DMS 273 treated with DMSO at 0.1 percent for 48 hours (cell line): ENCODE data around the gene OR5M11.
"Not testable (repeated sequence)": the region's sequence is repeated elsewhere in the genome, so short reads cannot be mapped to it uniquely, and the experiment has no call there.

ENCODE experiments used
- DNase-seq: peaks from one replicate; lab custom pipeline; 2025; lab: John Stamatoyannopoulos, UW

The OR5M11 gene

DNA sequence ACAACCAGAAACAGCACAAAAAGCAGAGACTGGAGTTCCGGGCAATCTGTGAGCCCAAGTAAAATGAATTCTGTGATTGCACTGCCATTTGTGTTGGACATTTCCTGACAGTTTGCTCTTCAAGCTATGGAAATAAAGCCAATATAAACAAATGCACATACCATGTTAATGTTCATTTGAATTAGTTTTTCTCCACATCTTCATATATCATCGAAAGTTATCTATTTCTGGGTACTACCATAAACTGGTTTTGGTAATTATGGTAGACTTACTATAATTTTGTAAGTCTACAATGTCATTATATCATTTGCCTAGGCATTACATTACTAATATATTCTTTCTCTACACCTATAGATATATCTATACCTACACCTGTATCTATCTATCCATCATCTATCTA, at the start of gene OR5M11:
Gene OR5M11, minus strand, starts transcription at position 101 of the 400 bp plus-strand sequence. Its CDS starts 0 bp downstream, at position 101.
- DNase-seq, result no peak

DNA sequence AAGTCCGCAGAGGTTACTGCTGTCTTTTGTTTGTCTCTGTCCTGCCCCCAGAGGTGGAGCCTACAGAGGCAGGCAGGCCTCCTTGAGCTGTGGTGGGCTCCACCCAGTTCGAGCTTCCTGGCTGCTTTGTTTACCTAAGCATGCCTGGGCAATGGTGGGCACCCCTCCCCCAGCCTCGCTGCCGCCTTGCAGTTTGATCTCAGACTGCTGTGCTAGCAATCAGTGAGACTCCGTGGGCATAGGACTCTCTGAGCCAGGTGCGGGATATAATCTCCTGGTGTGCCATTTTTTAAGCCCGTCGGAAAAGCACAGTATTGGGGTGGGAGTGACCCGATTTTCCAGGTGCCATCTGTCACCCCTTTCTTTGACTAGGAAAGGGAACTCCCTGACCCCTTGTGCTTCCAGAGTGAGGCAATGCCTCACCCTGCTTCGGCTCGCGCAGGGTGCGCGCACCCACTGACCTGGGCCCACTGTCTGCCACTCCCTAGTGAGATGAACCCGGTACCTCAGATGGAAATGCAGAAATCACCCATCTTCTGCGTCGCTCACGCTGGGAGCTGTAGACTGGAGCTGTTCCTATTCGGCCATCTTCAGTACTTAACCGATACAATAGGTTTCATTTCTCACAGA, 49.1 kb upstream of the OR5M11 start:
- not testable (repeated sequence) for DNase-seq

DNA sequence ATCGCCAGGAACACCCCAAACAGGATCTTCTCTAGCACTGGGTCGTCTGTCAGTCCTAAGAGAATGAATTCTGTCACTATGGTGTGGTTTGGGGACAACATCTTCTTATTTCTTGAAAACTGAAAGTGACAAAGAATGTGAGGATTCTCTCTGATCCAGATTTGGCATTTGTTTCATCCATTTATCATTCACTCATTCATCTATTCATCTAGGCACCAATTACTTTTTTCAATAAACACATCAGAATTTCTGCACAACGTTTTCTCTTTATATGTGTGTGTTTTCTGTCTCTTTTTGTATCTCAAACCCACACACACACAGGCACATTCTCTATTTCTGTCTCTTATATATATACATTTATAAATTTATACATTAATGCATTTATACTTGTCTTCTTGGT, 34.6 kb upstream of the OR5M11 start, which contains the start of gene OR5M10:
Gene OR5M10, minus strand, starts transcription at position 101 of the 400 bp plus-strand sequence. Its CDS starts 0 bp downstream, at position 101.
- DNase-seq, result no peak

DNA sequence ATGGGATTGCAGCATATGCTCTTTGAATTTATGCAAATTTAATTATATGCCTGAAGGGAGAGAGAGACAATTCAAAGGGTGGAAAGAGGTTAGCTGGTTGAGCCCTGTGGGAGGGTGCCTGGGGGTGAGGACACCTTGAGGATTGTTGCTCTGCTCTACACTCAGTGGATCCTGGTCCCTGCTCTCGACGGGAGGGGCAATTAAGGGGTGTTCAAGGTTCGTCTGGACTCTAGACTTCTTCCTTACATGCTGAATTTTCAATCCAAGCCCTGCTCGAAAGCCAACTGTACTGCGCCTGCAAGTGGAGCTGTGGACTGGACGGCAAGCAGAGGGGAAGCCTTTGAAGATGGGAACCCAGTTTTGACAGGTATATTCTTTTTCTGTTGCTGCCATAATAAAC, 15.5 kb upstream of the OR5M11 start:
- no peak for DNase-seq

DNA sequence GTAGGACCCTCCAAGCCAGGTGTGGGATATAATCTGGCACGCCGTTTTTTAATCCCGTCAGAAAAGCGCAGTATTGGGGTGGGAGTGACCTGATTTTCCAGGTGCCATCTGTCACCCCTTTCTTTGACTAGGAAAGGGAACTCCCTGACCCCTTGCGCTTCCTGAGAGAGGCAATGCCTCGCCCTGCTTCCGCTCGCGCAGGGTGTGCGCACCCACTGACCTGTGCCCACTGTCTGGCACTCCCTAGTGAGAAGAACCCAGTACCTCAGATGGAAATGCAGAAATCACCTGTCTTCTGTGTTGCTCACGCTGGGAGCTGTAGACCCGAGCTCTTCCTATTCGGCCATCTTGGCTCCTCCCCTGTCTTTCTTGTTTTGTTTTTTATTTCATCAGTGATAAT, 11.6 kb upstream of the OR5M11 start:
- DNase-seq, result not testable (repeated sequence)

DNA sequence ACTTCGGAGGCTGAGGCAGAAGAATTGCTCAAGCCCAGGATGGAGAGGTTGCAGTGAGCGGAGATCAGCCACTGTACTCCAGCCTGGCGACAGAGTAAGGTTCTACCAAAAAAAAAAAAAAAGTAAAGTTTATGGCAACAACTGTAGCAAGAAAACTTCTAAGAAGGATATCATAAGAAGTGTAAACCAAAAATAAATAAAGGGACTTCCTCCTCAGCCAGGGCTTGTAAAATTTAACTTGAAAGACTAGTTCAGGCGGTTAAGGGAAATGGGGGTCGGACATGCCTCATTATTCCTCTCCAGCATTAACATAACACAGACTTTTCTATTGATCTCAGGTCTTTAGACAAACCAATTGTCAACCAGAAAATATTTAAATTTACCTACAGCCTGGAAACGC, 2.5 kb upstream of the OR5M11 start:
- DNase-seq, result no peak

DNA sequence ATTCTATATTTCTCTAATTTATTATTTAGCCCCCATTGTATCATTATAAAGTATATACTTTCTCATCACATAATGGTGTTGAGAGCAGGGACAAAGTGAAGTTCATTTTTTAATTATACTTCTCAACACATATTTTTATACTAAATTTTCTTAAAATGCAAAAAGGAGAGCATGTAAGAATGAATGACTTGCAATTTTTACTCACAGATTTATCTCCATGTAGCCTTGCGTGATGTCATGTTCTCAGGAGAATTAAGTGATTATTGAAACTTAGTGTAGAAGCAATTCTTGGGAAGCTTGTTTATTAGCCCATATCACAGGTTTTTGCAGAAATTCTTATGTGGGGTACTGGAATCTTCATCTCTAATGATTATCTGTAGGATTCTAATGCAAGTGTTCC, 682 bp upstream of the OR5M11 start:
- DNase-seq, result no peak

DNA sequence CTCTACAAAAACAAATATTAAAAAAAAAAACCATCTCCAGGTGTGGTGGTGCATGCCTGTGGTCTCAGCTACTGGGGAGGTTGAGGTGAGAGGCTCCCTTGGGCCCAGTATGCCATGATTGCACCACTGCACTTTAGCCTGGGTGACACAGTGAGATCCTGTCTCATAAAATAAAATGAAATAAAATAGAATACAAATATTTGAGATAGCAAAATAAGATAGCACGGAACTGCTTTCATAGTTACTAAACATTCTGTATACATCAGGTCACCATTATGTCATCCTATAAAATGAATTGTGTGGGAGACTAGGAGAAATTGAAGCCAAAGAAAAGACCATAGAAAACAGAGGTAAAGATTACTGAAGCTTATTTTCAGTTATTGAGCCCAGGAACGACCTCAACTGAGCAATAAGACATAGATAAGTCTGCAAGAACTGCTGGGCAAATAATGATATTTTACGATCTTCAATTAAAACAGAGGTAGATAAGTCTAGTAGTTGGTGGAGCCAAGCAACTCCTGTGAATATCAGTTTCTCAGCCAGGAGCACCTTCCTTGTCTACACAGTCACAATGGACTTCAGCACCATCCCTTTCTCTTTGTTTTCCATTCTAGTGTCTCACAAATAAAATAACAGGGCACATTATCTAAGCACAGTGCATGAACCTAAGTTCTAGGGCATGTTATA, 9.9 kb downstream of the OR5M11 start:
- DNase-seq, result no peak

DNA sequence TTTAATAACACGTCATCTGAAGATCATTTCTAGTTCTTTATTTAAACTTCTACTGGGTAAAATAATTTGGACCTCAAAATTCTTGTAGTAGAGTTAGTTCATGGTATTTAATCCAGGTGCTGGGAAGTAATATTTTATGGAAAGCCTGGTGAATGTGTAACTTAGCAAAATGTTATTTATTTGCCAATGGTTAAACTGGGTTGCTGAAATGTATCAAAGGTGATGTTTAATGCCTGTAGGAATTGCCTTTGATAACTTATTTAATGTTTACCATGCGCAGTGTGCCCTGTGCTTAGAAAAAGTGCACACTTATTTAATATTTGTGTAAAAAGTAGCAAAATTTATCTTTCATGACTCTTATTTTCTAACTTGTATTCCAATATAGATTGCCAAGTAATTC, 11.2 kb downstream of the OR5M11 start:
- no peak for DNase-seq

DNA sequence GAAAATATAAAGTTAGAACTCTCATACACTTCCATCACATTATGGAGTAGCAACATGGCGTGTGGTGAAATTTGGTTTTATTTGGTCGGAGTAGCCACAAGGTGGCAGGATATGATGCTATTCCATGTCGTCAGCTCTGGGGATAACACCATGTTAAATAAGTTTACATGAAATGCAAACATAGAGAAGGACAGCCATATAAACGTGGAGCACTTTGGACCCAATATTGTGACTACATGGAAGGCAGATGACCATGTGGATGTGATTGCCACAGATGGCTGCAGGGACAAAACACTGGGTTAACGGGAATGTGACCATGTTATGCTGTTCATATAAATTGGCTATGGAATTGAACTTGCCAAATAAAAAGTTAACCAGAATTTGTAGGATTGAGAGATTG, 21.0 kb downstream of the OR5M11 start:
- DNase-seq, result no peak

DNA sequence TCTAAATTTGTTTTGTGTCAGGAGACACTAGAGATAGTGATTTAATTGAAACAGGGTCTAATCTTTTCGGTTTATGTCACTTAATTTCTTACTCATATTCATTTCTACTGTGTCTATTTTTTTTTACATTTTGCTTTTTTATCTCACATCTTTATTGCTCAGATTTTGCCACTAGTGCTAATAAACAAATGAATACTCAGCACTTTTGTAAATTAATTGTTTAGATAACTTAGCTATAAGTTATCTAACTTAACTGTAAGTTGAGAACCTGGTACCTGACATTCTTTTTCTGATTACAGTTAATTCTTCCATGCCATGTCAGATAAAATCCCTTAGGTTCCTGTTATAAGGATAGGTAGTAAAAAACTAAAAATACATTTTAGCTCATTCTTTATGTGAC, 29.8 kb downstream of the OR5M11 start:
- DNase-seq, result no peak

DNA sequence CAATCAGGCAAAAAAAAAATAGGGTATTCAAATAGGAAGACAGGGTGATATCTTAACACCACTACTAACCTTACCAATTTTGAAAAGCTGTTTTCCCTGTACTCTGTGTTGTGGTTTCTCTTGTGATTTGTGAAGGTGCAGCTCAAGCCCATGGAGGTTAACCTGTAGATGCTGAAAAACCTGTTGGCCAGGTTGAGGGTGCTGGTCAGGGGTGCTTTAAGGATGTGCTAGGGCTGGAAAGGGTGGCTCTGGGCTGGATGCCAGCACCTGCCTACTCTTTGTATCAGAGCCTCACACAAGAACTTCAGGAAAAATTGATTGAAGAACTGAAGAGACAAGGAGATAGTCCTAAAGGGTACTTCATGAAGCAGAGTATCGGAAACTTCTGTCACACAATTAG, 33.6 kb downstream of the OR5M11 start:
- DNase-seq, result no peak

DNA sequence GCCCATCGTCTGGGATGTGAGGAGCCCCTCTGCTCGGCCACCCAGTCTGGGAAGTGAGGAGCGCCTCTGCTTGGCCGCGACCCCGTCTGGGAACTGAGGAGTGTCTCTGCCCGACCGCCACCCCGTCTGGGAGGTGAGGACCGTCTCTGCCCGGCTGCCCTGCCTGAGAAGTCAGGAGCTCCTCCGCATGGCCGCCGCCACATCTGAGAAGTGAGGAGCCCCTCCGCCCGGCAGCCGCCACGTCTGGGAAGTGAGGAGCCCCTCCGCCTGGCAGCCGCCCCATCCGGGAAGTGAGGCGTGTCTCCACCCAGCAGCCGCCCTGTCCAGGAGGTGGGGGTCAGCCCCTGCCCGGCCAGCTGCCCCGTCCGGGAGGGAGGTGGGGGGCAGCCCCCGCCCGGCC, 46.0 kb downstream of the OR5M11 start:
- DNase-seq, result no peak

DNA sequence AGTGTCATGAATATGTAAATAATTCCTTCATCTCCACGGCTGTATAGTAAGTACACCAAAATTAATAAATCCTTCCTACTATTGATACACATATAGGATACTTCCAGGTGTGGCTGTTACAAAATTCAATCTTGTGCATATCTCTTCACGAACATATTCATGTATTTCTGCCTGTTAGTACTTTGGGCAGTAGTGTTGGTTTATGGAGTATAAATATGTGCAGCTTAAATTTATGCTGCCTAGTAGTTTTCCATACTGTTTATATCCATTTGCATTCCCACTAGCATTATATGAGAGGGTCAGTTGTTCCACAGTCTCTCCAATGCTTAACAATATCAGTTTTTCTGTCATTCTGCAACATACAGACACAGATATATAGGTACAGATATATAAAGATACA, 47.9 kb downstream of the OR5M11 start:
- DNase-seq, result no peak
